Measurements from ENCODE around the gene TRH. TPM values are rescaled to one million over a fixed set of nuclear protein-coding genes. Genes with fewer than 3 reads are reported as not detected.

Gene TRH
- total RNA-seq, 1 donor from 2014 or later = 0.49 TPM

DNA sequence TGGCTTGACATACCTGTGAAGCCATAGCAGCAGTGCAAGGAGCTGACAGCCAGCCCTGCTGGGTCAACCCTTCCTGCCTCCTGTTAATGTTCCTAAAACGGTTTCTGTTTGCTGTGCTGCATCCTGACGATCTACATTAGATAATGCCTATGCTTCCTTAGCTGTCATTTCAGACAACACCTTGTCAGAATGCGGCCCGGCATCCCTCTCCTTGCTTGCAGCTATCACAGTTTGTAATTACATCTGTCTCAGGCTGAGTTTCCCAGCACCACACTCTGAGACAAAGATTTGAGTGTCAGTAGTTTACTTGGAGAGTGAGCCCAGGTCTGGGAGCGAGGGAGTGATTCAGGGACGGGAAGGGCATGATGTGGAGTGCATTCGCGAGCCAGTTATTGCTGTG lies 9.0 kb downstream of the TRH start:
- Mint-ChIP-seq H3K27me3 (ENCODE audit: unreplicated experiment) (peaks cover 13% of the 10 kb centered on the region), H3K36me3 (ENCODE audit: low read depth, unreplicated experiment) (no peaks in the 10 kb centered on the region), H3K4me1 (ENCODE audit: unreplicated experiment) (no peaks in the 10 kb centered on the region), H3K9me3 (ENCODE audit: unreplicated experiment) (no peaks in the 10 kb centered on the region), H3K27ac (ENCODE audit: unreplicated experiment) (no peak overlapping the region), H3K4me3 (ENCODE audit: unreplicated experiment) (no peak overlapping the region)
- TF ChIP-seq, protein P1, sequence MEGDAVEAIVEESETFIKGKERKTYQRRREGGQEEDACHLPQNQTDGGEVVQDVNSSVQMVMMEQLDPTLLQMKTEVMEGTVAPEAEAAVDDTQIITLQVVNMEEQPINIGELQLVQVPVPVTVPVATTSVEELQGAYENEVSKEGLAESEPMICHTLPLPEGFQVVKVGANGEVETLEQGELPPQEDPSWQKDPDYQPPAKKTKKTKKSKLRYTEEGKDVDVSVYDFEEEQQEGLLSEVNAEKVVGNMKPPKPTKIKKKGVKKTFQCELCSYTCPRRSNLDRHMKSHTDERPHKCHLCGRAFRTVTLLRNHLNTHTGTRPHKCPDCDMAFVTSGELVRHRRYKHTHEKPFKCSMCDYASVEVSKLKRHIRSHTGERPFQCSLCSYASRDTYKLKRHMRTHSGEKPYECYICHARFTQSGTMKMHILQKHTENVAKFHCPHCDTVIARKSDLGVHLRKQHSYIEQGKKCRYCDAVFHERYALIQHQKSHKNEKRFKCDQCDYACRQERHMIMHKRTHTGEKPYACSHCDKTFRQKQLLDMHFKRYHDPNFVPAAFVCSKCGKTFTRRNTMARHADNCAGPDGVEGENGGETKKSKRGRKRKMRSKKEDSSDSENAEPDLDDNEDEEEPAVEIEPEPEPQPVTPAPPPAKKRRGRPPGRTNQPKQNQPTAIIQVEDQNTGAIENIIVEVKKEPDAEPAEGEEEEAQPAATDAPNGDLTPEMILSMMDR (IDR thresholded peaks at IDR 0.05; ENCODE audit: unreplicated experiment) = no peak
- no peak for DNase-seq (ENCODE audit: low spot score)

DNA sequence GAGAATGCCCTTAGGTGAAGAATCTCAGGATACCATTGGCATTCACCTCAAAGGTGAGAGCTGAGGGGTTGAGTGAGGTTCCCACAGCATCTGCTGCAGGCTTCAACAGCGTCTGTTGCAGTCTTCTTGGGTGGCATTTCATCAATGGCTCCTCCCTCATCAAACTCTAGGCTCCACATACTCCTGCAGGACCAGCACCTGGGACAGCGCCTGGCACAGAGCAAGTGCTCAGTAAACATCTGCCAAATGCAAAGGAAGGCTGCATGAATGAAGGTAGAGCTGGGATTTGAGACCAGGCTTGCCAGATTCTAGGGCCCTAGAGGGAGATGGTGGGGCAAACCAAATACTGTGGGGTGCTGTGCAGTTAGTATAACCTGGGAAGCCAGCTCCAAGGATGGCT lies 9.6 kb downstream of the TRH start:
- Mint-ChIP-seq H3K36me3 (ENCODE audit: low read depth, unreplicated experiment) (no peaks in the 10 kb centered on the region), H3K27ac (ENCODE audit: unreplicated experiment) (no peak overlapping the region), H3K27me3 (ENCODE audit: unreplicated experiment) (peaks cover 13% of the 10 kb centered on the region), H3K4me1 (ENCODE audit: unreplicated experiment) (no peaks in the 10 kb centered on the region), H3K4me3 (ENCODE audit: unreplicated experiment) (no peak overlapping the region), H3K9me3 (ENCODE audit: unreplicated experiment) (no peaks in the 10 kb centered on the region)
- DNase-seq (ENCODE audit: low spot score) = no peak
- TF ChIP-seq, protein P1 (IDR thresholded peaks at IDR 0.05; ENCODE audit: unreplicated experiment) = no peak

DNA sequence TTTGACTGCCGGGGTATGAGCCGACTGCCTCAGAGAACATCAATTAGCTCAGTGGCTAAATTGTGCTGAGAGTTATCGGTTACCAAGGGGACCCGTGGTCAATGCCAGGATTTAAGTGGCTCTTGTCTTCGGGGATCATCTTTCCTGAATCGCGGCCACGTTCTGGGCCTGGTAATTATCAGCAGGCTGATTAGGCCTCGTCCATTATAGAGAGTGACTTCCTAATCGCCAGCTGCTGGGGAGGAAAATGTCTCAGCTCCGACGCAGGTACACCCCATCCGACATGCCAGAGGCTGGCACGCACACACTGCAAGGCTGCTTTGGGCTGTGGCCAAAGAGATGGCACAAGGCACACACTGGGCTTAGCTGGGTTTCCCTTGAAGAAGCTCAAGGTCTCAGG lies 10.6 kb downstream of the TRH start:
- Mint-ChIP-seq H3K27me3 (ENCODE audit: unreplicated experiment) (peaks cover 11% of the 10 kb centered on the region), H3K4me3 (ENCODE audit: unreplicated experiment) (no peak overlapping the region)

DNA sequence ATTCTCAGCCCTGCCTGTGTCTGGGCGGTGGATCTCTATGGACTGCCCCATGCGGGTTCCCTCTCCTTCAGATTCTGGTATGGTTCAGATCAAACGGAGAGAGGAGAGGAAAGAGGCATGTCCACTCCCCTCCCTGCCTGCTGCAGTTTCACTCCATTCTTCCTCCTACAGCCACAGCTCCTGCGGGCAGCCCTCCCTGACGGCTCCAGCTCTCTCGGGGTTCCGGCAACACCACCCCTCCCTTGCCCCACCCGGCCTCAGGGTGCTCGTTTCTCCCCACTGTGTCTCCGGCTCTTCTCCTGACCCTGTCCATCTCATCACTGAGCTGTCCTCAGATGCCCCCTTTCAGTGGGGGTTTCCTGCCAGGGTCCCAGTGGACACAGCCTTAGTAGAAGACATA lies 13.9 kb downstream of the TRH start:
- Mint-ChIP-seq H3K4me1 (ENCODE audit: unreplicated experiment) (no peaks in the 10 kb centered on the region), H3K36me3 (ENCODE audit: low read depth, unreplicated experiment) (no peaks in the 10 kb centered on the region), H3K4me3 (ENCODE audit: unreplicated experiment) (no peak overlapping the region), H3K9me3 (ENCODE audit: unreplicated experiment) (no peaks in the 10 kb centered on the region), H3K27ac (ENCODE audit: unreplicated experiment) (no peak overlapping the region), H3K27me3 (ENCODE audit: unreplicated experiment) (peaks cover 5% of the 10 kb centered on the region)
- no peak for DNase-seq (ENCODE audit: low spot score)
- TF ChIP-seq, protein P1 (IDR thresholded peaks at IDR 0.05; ENCODE audit: unreplicated experiment) = no peak

More for the DNA sequence above, 10.6 kb downstream of the TRH start:
- no peaks in the 10 kb centered on the region for H3K9me3 Mint-ChIP-seq (ENCODE audit: unreplicated experiment)
- TF ChIP-seq, protein P1 (IDR thresholded peaks at IDR 0.05; ENCODE audit: unreplicated experiment) = no peak
- no peak overlapping the region for H3K27ac Mint-ChIP-seq (ENCODE audit: unreplicated experiment)
- no peak for DNase-seq (ENCODE audit: low spot score)
- no peaks in the 10 kb centered on the region for H3K4me1 Mint-ChIP-seq (ENCODE audit: unreplicated experiment)
- no peaks in the 10 kb centered on the region for H3K36me3 Mint-ChIP-seq (ENCODE audit: low read depth, unreplicated experiment)

DNA sequence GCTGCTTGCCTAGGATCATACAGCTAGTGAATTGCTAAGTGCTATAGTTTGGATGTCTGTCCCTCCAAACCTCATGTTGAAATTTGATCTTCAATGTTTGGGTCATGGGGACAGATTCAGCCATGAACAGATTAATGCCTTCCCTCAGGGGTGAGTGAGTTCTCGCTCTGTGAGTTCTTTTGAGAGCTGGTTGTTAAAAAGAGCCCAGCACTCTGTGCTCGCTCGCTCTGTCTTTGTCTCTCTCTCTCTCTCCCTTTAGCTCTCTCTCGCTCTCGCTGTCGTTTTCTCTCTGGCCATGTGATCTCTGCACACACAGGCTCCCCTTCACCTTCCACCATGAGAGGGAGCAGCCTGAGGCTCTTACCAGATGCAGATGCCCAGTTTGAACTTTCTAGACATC lies 14.9 kb downstream of the TRH start:
- H3K4me1 Mint-ChIP-seq (ENCODE audit: unreplicated experiment) = no peaks in the 10 kb centered on the region
- TF ChIP-seq, protein P1 (IDR thresholded peaks at IDR 0.05; ENCODE audit: unreplicated experiment) = no peak
- H3K27ac Mint-ChIP-seq (ENCODE audit: unreplicated experiment) = no peak overlapping the region
- H3K36me3 Mint-ChIP-seq (ENCODE audit: low read depth, unreplicated experiment) = no peaks in the 10 kb centered on the region
- no peaks in the 10 kb centered on the region for H3K9me3 Mint-ChIP-seq (ENCODE audit: unreplicated experiment)
- no peak for DNase-seq (ENCODE audit: low spot score)
- H3K27me3 Mint-ChIP-seq (ENCODE audit: unreplicated experiment) = peaks cover 7% of the 10 kb centered on the region
- no peak overlapping the region for H3K4me3 Mint-ChIP-seq (ENCODE audit: unreplicated experiment)

All from endothelial cell (in vitro differentiated cells).